ENCODE data around the gene ETS1.

Gene ETS1

GRCh38 chr11:128434411-128434810 is 152.9 kb downstream of the ETS1 start:
- H3K9me3 ChIP-seq (ENCODE audit: control insufficient read depth, insufficient read depth, low read length) = no peaks in the 10 kb centered on the region
- H3K27ac ChIP-seq (ENCODE audit: low read depth, low read length) = no peak overlapping the region
- H3K27me3 ChIP-seq (ENCODE audit: control insufficient read depth, insufficient read depth, low read length) = no peaks in the 10 kb centered on the region
- no peaks in the 10 kb centered on the region for H3K4me1 ChIP-seq (ENCODE audit: control insufficient read depth, insufficient read depth, low read length)
- H3K4me3 ChIP-seq (ENCODE audit: low read depth, low read length) = no peak overlapping the region
- no peaks in the 10 kb centered on the region for H3K36me3 ChIP-seq (ENCODE audit: control insufficient read depth, insufficient read depth, low read length)
- no peak overlapping the region for H3K9ac ChIP-seq (ENCODE audit: low read depth, low read length)

GRCh38 chr11:128432926-128433325 is 154.4 kb downstream of the ETS1 start:
- no peak overlapping the region for H3K9ac ChIP-seq (ENCODE audit: low read depth, low read length)
- no peak overlapping the region for H3K4me3 ChIP-seq (ENCODE audit: low read depth, low read length)
- no peaks in the 10 kb centered on the region for H3K4me1 ChIP-seq (ENCODE audit: control insufficient read depth, insufficient read depth, low read length)
- H3K27me3 ChIP-seq (ENCODE audit: control insufficient read depth, insufficient read depth, low read length) = no peaks in the 10 kb centered on the region
- no peaks in the 10 kb centered on the region for H3K36me3 ChIP-seq (ENCODE audit: control insufficient read depth, insufficient read depth, low read length)
- H3K9me3 ChIP-seq (ENCODE audit: control insufficient read depth, insufficient read depth, low read length) = no peaks in the 10 kb centered on the region
- no peak overlapping the region for H3K27ac ChIP-seq (ENCODE audit: low read depth, low read length)

GRCh38 chr11:128431931-128432330 is 155.4 kb downstream of the ETS1 start:
- H3K36me3 ChIP-seq (ENCODE audit: control insufficient read depth, insufficient read depth, low read length) = no peaks in the 10 kb centered on the region
- H3K9me3 ChIP-seq (ENCODE audit: control insufficient read depth, insufficient read depth, low read length) = no peaks in the 10 kb centered on the region
- no peak overlapping the region for H3K4me3 ChIP-seq (ENCODE audit: low read depth, low read length)
- no peaks in the 10 kb centered on the region for H3K4me1 ChIP-seq (ENCODE audit: control insufficient read depth, insufficient read depth, low read length)
- H3K9ac ChIP-seq (ENCODE audit: low read depth, low read length) = no peak overlapping the region
- no peaks in the 10 kb centered on the region for H3K27me3 ChIP-seq (ENCODE audit: control insufficient read depth, insufficient read depth, low read length)
- H3K27ac ChIP-seq (ENCODE audit: low read depth, low read length) = no peak overlapping the region

GRCh38 chr11:128428935-128429334 is 158.4 kb downstream of the ETS1 start:
- no peaks in the 10 kb centered on the region for H3K27me3 ChIP-seq (ENCODE audit: control insufficient read depth, insufficient read depth, low read length)
- no peak overlapping the region for H3K27ac ChIP-seq (ENCODE audit: low read depth, low read length)
- H3K36me3 ChIP-seq (ENCODE audit: control insufficient read depth, insufficient read depth, low read length) = no peaks in the 10 kb centered on the region
- H3K4me3 ChIP-seq (ENCODE audit: low read depth, low read length) = no peak overlapping the region
- no peaks in the 10 kb centered on the region for H3K9me3 ChIP-seq (ENCODE audit: control insufficient read depth, insufficient read depth, low read length)
- H3K9ac ChIP-seq (ENCODE audit: low read depth, low read length) = no peak overlapping the region
- peaks cover 6% of the 10 kb centered on the region; the same call in 1 of the 2 replicates for H3K4me1 ChIP-seq (ENCODE audit: control insufficient read depth, insufficient read depth, low read length)

- Histone ChIP-seq H3K4me1 (ENCODE audit: control insufficient read depth, insufficient read depth, low read length) (peaks cover 6% of the 10 kb centered on the region; the same call in 1 of the 2 replicates), H3K9me3 (ENCODE audit: control insufficient read depth, insufficient read depth, low read length) (no peaks in the 10 kb centered on the region), H3K9ac (ENCODE audit: low read depth, low read length) (no peak overlapping the region), H3K36me3 (ENCODE audit: control insufficient read depth, insufficient read depth, low read length) (no peaks in the 10 kb centered on the region), H3K27ac (ENCODE audit: low read depth, low read length) (no peak overlapping the region), H3K4me3 (ENCODE audit: low read depth, low read length) (no peak overlapping the region), H3K27me3 (ENCODE audit: control insufficient read depth, insufficient read depth, low read length) (no peaks in the 10 kb centered on the region)
Observed at GRCh38 chr11:128424851-128425285, 162.5 kb downstream of the ETS1 start.

- Histone ChIP-seq H3K4me1 (ENCODE audit: control insufficient read depth, insufficient read depth, low read length) (peaks cover 6% of the 10 kb centered on the region; the same call in 1 of the 2 replicates), H3K9ac (ENCODE audit: low read depth, low read length) (no peak overlapping the region), H3K36me3 (ENCODE audit: control insufficient read depth, insufficient read depth, low read length) (no peaks in the 10 kb centered on the region), H3K27me3 (ENCODE audit: control insufficient read depth, insufficient read depth, low read length) (no peaks in the 10 kb centered on the region), H3K27ac (ENCODE audit: low read depth, low read length) (no peak overlapping the region), H3K9me3 (ENCODE audit: control insufficient read depth, insufficient read depth, low read length) (no peaks in the 10 kb centered on the region), H3K4me3 (ENCODE audit: low read depth, low read length) (no peak overlapping the region)
Observed at GRCh38 chr11:128424271-128424711, 163.1 kb downstream of the ETS1 start.

GRCh38 chr11:128422576-128423370 is 164.6 kb downstream of the ETS1 start:
- Histone ChIP-seq H3K27me3 (ENCODE audit: control insufficient read depth, insufficient read depth, low read length) (no peaks in the 10 kb centered on the region), H3K36me3 (ENCODE audit: control insufficient read depth, insufficient read depth, low read length) (no peaks in the 10 kb centered on the region), H3K4me3 (ENCODE audit: low read depth, low read length) (no peak overlapping the region), H3K4me1 (ENCODE audit: control insufficient read depth, insufficient read depth, low read length) (peaks cover 6% of the 10 kb centered on the region; the same call in 1 of the 2 replicates), H3K27ac (ENCODE audit: low read depth, low read length) (no peak overlapping the region), H3K9ac (ENCODE audit: low read depth, low read length) (no peak overlapping the region), H3K9me3 (ENCODE audit: control insufficient read depth, insufficient read depth, low read length) (no peaks in the 10 kb centered on the region)

- Histone ChIP-seq H3K4me3 (ENCODE audit: low read depth, low read length) (no peak overlapping the region), H3K27me3 (ENCODE audit: control insufficient read depth, insufficient read depth, low read length) (no peaks in the 10 kb centered on the region), H3K36me3 (ENCODE audit: control insufficient read depth, insufficient read depth, low read length) (no peaks in the 10 kb centered on the region), H3K9me3 (ENCODE audit: control insufficient read depth, insufficient read depth, low read length) (no peaks in the 10 kb centered on the region), H3K9ac (ENCODE audit: low read depth, low read length) (no peak overlapping the region), H3K4me1 (ENCODE audit: control insufficient read depth, insufficient read depth, low read length) (peaks cover 6% of the 10 kb centered on the region; the same call in 1 of the 2 replicates), H3K27ac (ENCODE audit: low read depth, low read length) (no peak overlapping the region)
Observed at GRCh38 chr11:128421577-128422330, 165.6 kb downstream of the ETS1 start.

- no peak overlapping the region for H3K27ac ChIP-seq (ENCODE audit: low read depth, low read length)
- peaks cover 6% of the 10 kb centered on the region; the same call in 1 of the 2 replicates for H3K4me1 ChIP-seq (ENCODE audit: control insufficient read depth, insufficient read depth, low read length)
- H3K9me3 ChIP-seq (ENCODE audit: control insufficient read depth, insufficient read depth, low read length) = no peaks in the 10 kb centered on the region
- no peak overlapping the region for H3K9ac ChIP-seq (ENCODE audit: low read depth, low read length)
- H3K27me3 ChIP-seq (ENCODE audit: control insufficient read depth, insufficient read depth, low read length) = no peaks in the 10 kb centered on the region
- H3K4me3 ChIP-seq (ENCODE audit: low read depth, low read length) = no peak overlapping the region
- H3K36me3 ChIP-seq (ENCODE audit: control insufficient read depth, insufficient read depth, low read length) = no peaks in the 10 kb centered on the region
Observed at GRCh38 chr11:128420951-128421350, 166.4 kb downstream of the ETS1 start.

- Histone ChIP-seq H3K36me3 (ENCODE audit: control insufficient read depth, insufficient read depth, low read length) (no peaks in the 10 kb centered on the region), H3K9ac (ENCODE audit: low read depth, low read length) (no peak overlapping the region), H3K4me1 (ENCODE audit: control insufficient read depth, insufficient read depth, low read length) (peaks cover 6% of the 10 kb centered on the region; the same call in 1 of the 2 replicates), H3K27me3 (ENCODE audit: control insufficient read depth, insufficient read depth, low read length) (no peaks in the 10 kb centered on the region), H3K4me3 (ENCODE audit: low read depth, low read length) (no peak overlapping the region), H3K27ac (ENCODE audit: low read depth, low read length) (no peak overlapping the region), H3K9me3 (ENCODE audit: control insufficient read depth, insufficient read depth, low read length) (no peaks in the 10 kb centered on the region)
Observed at GRCh38 chr11:128420265-128420664, 167.1 kb downstream of the ETS1 start.

All from HUES48 (cell line).